H1 (cell line): ENCODE data around the gene PLAU. TPM values are rescaled to one million over a fixed set of nuclear protein-coding genes. Genes with fewer than 3 reads are reported as not detected.

Experiments used
- polyA plus RNA-seq, 7 experiments: library from polyadenylated mRNA; depleted of rRNA in 3 of 7; stranded (reverse) in 5 of 7; unstranded in 2 of 7; fragments of >200 nt in 5 of 7; fragments of 200-250 nt in 2 of 7; gene quantifications; 1 replicate in 5 of 7; 2 replicates in 1 of 7; 4 replicates in 1 of 7; pipeline versions ENCODE4 v1.2.1 to v1.2.3, GENCODE V29; 2011 to 2013; ENCODE audit warnings: missing spikeins in 2 of 7, mixed read lengths in 2 of 7
- total RNA-seq: library from RNA; stranded (reverse); fragmentation: NEBNext Ultra II Directional; extraction: Animal tissue kit (Norgen Biotek cat#: 25700); gene quantifications from 2 replicates; pipeline ENCODE4 v1.2.1, GENCODE V29; 2021

The PLAU gene
- total and polyA plus RNA-seq, 2 of the 8 experiments (the other 6 are each of a cell fraction or from before 2014, with no cell fraction given): 16.2 to 26.1 TPM

Other genes starting within 250 kb of the PLAU start
- 3.1 and 5.4 TPM in 2 replicates for gene AGAP5, start 213.0 kb upstream of the PLAU start, total RNA-seq
- 5.6 and 6.0 TPM in 2 replicates for gene AGAP5, start 213.0 kb upstream of the PLAU start, polyA plus RNA-seq (2011; rRNA removed)
- 63.2 and 66.8 TPM in 2 replicates for gene SEC24C, start 166.8 kb upstream of the PLAU start, total RNA-seq
- gene SEC24C, start 166.8 kb upstream of the PLAU start, polyA plus RNA-seq (2011; rRNA removed): 67.4 and 70.4 TPM in 2 replicates
- 44.9 and 46.4 TPM in 2 replicates for gene CHCHD1, start 129.1 kb upstream of the PLAU start, total RNA-seq
- 52.6 and 58.1 TPM in 2 replicates for gene CHCHD1, start 129.1 kb upstream of the PLAU start, polyA plus RNA-seq (2011; rRNA removed)
- 44.7 and 49.8 TPM in 2 replicates for gene ZSWIM8, start 125.5 kb upstream of the PLAU start, total RNA-seq
- gene ZSWIM8, start 125.5 kb upstream of the PLAU start, polyA plus RNA-seq (2011; rRNA removed): 99.7 and 113 TPM in 2 replicates
- gene NDST2, start 99.5 kb upstream of the PLAU start, total RNA-seq: 21.4 and 25.5 TPM in 2 replicates
- gene NDST2, start 99.5 kb upstream of the PLAU start, polyA plus RNA-seq (2011; rRNA removed): 13.9 and 18.0 TPM in 2 replicates
- gene CAMK2G, start 36.6 kb upstream of the PLAU start, total RNA-seq: 29.9 and 31.7 TPM in 2 replicates
- 28.9 and 31.9 TPM in 2 replicates for gene CAMK2G, start 36.6 kb upstream of the PLAU start, polyA plus RNA-seq (2011; rRNA removed)
- gene VCL, start 87.0 kb downstream of the PLAU start, total RNA-seq: 361 and 377 TPM in 2 replicates
- gene VCL, start 87.0 kb downstream of the PLAU start, polyA plus RNA-seq (2011; rRNA removed): 91.8 and 119 TPM in 2 replicates
- gene AP3M1, start 239.7 kb downstream of the PLAU start, total RNA-seq: 38.9 and 41.5 TPM in 2 replicates
- gene AP3M1, start 239.7 kb downstream of the PLAU start, polyA plus RNA-seq (2011; rRNA removed): 15.3 and 23.9 TPM in 2 replicates
- 39.8 and 42.4 TPM in 2 replicates for gene ADK, start 240.1 kb downstream of the PLAU start, total RNA-seq
- gene ADK, start 240.1 kb downstream of the PLAU start, polyA plus RNA-seq (2011; rRNA removed): 6.7 and 12.3 TPM in 2 replicates